ENCODE data around the gene UBTF. TPM values are rescaled to one million over a fixed set of nuclear protein-coding genes. Genes with fewer than 3 reads are reported as not detected.

Gene UBTF
- total RNA-seq, 1 donor from 2014 or later, result 101 TPM

- H3K27me3 Mint-ChIP-seq, result no peaks in the 10 kb centered on the region
- peak within 1 kb of the TSS; percentile 95 for H3K27ac Mint-ChIP-seq
- H3K4me1 Mint-ChIP-seq (ENCODE audit: unreplicated experiment), result peaks cover 19% of the 10 kb centered on the region
- no peak for TF ChIP-seq CTCF (conservative IDR thresholded peaks at IDR 0.05)
- peak within 1 kb of the TSS; percentile 94 for H3K4me3 Mint-ChIP-seq
- peak; percentile 98 for DNase-seq (ENCODE audit: extremely low spot score, unreplicated experiment)
- H3K36me3 Mint-ChIP-seq, result peaks cover 5% of the 10 kb centered on the region
- H3K9me3 Mint-ChIP-seq, result no peaks in the 10 kb centered on the region
These were observed 19.7 kb downstream of the UBTF start, which contains the start of gene ATXN7L3 for GRCh38 chr17:44199553-44200477. TSS of gene ATXN7L3 (minus strand) at chr17:44199884. CDS start at chr17:44198070, 1,814 bp downstream.

- no peak for DNase-seq (ENCODE audit: extremely low spot score, unreplicated experiment)
- TF ChIP-seq CTCF (conservative IDR thresholded peaks at IDR 0.05), result no peak
- Mint-ChIP-seq H3K36me3 (peaks cover 5% of the 10 kb centered on the region), H3K4me3 (peak overlapping the region; percentile 87), H3K27ac (peak overlapping the region; percentile 88), H3K27me3 (no peaks in the 10 kb centered on the region), H3K9me3 (no peaks in the 10 kb centered on the region), H3K4me1 (ENCODE audit: unreplicated experiment) (peaks cover 17% of the 10 kb centered on the region)
These were observed 20.5 kb downstream of the UBTF start for GRCh38 chr17:44198721-44199552.

- H3K9me3 Mint-ChIP-seq, result no peaks in the 10 kb centered on the region
- H3K36me3 Mint-ChIP-seq, result peaks cover 5% of the 10 kb centered on the region
- peaks cover 12% of the 10 kb centered on the region for H3K4me1 Mint-ChIP-seq (ENCODE audit: unreplicated experiment)
- H3K4me3 Mint-ChIP-seq, result peak overlapping the region; percentile 87
- no peak for DNase-seq (ENCODE audit: extremely low spot score, unreplicated experiment)
- peak overlapping the region; percentile 88 for H3K27ac Mint-ChIP-seq
- H3K27me3 Mint-ChIP-seq, result no peaks in the 10 kb centered on the region
- no peak for TF ChIP-seq CTCF (conservative IDR thresholded peaks at IDR 0.05)
These were observed 21.3 kb downstream of the UBTF start for GRCh38 chr17:44197980-44198720.

GRCh38 chr17:44197107-44197506 lies 22.4 kb downstream of the UBTF start:
- peaks cover 15% of the 10 kb centered on the region for H3K4me1 Mint-ChIP-seq (ENCODE audit: unreplicated experiment)
- no peaks in the 10 kb centered on the region for H3K9me3 Mint-ChIP-seq
- no peak overlapping the region for H3K4me3 Mint-ChIP-seq
- peak overlapping the region; percentile 88 for H3K27ac Mint-ChIP-seq
- H3K36me3 Mint-ChIP-seq, result peaks cover 5% of the 10 kb centered on the region
- H3K27me3 Mint-ChIP-seq, result no peaks in the 10 kb centered on the region
- DNase-seq (ENCODE audit: extremely low spot score, unreplicated experiment), result no peak
- no peak for TF ChIP-seq CTCF (conservative IDR thresholded peaks at IDR 0.05)

Data from type B pancreatic cell (in vitro differentiated cells).